Thymus (tissue), 11 donors: ENCODE measurements around the gene SREK1. TPM values are rescaled to one million over a fixed set of nuclear protein-coding genes. Genes with fewer than 3 reads are reported as not detected.
A peak's percentile ranks its signal among the peaks of the same experiment; 100 is the strongest.

ENCODE experiments used
- DNase-seq, 9 donors: peaks; one replicate each; pipeline ENCODE4 v3.0.0-alpha.2; 2013; ENCODE audit warnings: low spot score in 9 of 9, low read depth in 6 of 9, missing footprints in 1 of 9
- H3K27ac ChIP-seq, 2 donors: one replicate each; pipeline ENCODE4 v1.5.1; 2013; ENCODE audit warnings: control low read depth in 1 of 2, low read depth in 1 of 2, low read length in 1 of 2, mild to moderate bottlenecking in 1 of 2, moderate library complexity in 1 of 2
- H3K27me3 ChIP-seq, 2 donors: one replicate each; pipeline ENCODE4 v1.5.1; 2013; ENCODE audit warnings: low read length in 1 of 2; ENCODE audit not compliant: control insufficient read depth in 2 of 2, insufficient read depth in 1 of 2
- H3K36me3 ChIP-seq, 2 donors: one replicate each; pipeline ENCODE4 v1.5.1; 2013; ENCODE audit warnings: low read length in 1 of 2, mild to moderate bottlenecking in 1 of 2, moderate library complexity in 1 of 2; ENCODE audit not compliant: control insufficient read depth in 2 of 2, insufficient read depth in 2 of 2
- H3K4me1 ChIP-seq, 2 donors: one replicate each; pipeline ENCODE4 v1.5.1; 2013; ENCODE audit warnings: low read length in 2 of 2; ENCODE audit not compliant: control insufficient read depth in 2 of 2, insufficient read depth in 2 of 2
- H3K4me3 ChIP-seq, 2 donors: one replicate each; pipeline ENCODE4 v1.5.1; 2013; ENCODE audit warnings: low read length in 2 of 2, control low read depth in 1 of 2, mild to moderate bottlenecking in 1 of 2
- H3K9me3 ChIP-seq, 2 donors: one replicate each; pipeline ENCODE4 v1.5.1; 2013; ENCODE audit warnings: low read length in 1 of 2, mild to moderate bottlenecking in 1 of 2; ENCODE audit not compliant: control insufficient read depth in 2 of 2, insufficient read depth in 1 of 2
- WGBS: extraction: QIAGEN DNeasy Blood & Tissue Kit; methylation state at CpG from one replicate; pipeline ENCODE4 v1.1.7; 2013; 5-methylcytosine and 5-hydroxymethylcytosine counted together
- polyA plus RNA-seq: library from polyadenylated mRNA; stranded (reverse); fragments of 200-250 nt; gene quantifications from one replicate; pipeline ENCODE4 v1.2.3, GENCODE V29; 2013
- total RNA-seq: library from RNA; stranded (reverse); fragments of 120-200 nt; gene quantifications from one replicate; pipeline ENCODE4 v1.2.4, GENCODE V29; 2013
- donor health status: healthy.

The SREK1 gene
- total and polyA plus RNA-seq, 2 donors = 59.4 to 73.2 TPM

- peaks cover 4 to 54% of the 10 kb centered on the region in 2 donors for H3K36me3 ChIP-seq
- H3K9me3 ChIP-seq = no peaks in the 10 kb centered on the region
- H3K4me3 ChIP-seq = no peak overlapping the region
- peak overlapping the region in 1 of 2 donors; percentile 15 for H3K27ac ChIP-seq
- DNase-seq = peak; percentile 19 to 83 (median 59)
- no peaks in the 10 kb centered on the region for H3K4me1 ChIP-seq
- 65% methylated on average over 6 of the region's 6 CpGs for WGBS
- no peaks in the 10 kb centered on the region for H3K27me3 ChIP-seq
Observed at GRCh38 chr5:66171349-66172344, 27.5 kb downstream of the SREK1 start.

DNA sequence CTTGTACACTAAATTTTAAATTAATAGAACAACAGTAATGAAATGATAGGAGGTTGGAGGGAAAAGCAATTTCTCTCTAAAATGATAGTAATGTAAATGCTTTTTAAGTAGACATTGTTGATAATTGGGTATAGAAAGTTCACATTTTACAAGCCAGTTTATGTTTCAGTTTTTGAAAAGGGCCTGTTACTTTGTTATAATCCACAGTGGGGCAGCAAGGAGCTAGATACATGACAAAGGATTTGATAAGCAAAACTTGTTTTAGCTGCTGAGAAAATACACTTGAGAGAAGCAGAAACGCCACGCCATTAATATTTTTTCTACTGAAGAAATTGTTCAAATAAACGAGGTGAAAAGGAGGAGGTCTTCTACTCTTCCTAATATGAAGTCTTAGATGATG lies 30.2 kb downstream of the SREK1 start:
- H3K27me3 ChIP-seq = no peaks in the 10 kb centered on the region
- no peaks in the 10 kb centered on the region for H3K4me1 ChIP-seq
- DNase-seq = peak in 1 of 9 donors; percentile 34
- 93% methylated on average over 3 of the region's 3 CpGs for WGBS
- peaks cover 0 to 69% of the 10 kb centered on the region in 2 donors for H3K36me3 ChIP-seq
- H3K9me3 ChIP-seq = no peaks in the 10 kb centered on the region
- H3K27ac ChIP-seq = no peak overlapping the region
- no peak overlapping the region for H3K4me3 ChIP-seq

DNA sequence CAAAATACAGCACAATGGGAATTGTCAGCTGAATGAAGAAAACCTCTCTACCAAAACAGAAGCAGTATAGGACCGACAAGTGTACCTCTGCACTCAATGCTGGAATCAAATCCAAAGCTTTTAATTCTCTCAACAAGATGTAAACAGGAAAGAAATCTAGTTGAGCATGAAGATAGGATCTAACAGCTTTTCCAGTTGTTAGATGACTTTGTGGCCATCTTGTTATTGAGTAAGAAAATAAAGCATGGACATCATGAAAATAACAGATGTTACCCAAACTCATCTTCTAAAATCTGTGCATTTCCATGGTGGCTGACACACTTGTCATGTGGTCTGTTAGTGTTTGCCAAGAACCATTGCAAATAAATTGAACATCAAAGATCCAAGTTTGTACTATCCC lies 34.7 kb downstream of the SREK1 start:
- no peak overlapping the region for H3K4me3 ChIP-seq
- DNase-seq = no peak

GRCh38 chr5:66179297-66180051 lies 35.4 kb downstream of the SREK1 start:
- Histone ChIP-seq H3K36me3 (peaks cover 3 to 50% of the 10 kb centered on the region in 2 donors), H3K9me3 (no peaks in the 10 kb centered on the region), H3K27ac (no peak overlapping the region), H3K27me3 (no peaks in the 10 kb centered on the region), H3K4me3 (no peak overlapping the region), H3K4me1 (no peaks in the 10 kb centered on the region)
- no peak for DNase-seq
- 100% methylated on average over 1 of the region's 1 CpG for WGBS

More for the DNA sequence above, 34.7 kb downstream of the SREK1 start:
- Histone ChIP-seq H3K36me3 (peaks cover 0 to 49% of the 10 kb centered on the region in 2 donors), H3K9me3 (no peaks in the 10 kb centered on the region), H3K27ac (no peak overlapping the region), H3K27me3 (no peaks in the 10 kb centered on the region), H3K4me1 (no peaks in the 10 kb centered on the region)
- WGBS = 97% methylated on average over 1 of the region's 1 CpG

- Histone ChIP-seq H3K4me1 (no peaks in the 10 kb centered on the region), H3K9me3 (no peaks in the 10 kb centered on the region), H3K27me3 (no peaks in the 10 kb centered on the region), H3K27ac (no peak overlapping the region), H3K36me3 (peaks cover 3 to 40% of the 10 kb centered on the region in 2 donors), H3K4me3 (no peak overlapping the region)
- 98% methylated on average over 3 of the region's 3 CpGs for WGBS
- no peak for DNase-seq
Observed at GRCh38 chr5:66180282-66181155, 36.4 kb downstream of the SREK1 start.

DNA sequence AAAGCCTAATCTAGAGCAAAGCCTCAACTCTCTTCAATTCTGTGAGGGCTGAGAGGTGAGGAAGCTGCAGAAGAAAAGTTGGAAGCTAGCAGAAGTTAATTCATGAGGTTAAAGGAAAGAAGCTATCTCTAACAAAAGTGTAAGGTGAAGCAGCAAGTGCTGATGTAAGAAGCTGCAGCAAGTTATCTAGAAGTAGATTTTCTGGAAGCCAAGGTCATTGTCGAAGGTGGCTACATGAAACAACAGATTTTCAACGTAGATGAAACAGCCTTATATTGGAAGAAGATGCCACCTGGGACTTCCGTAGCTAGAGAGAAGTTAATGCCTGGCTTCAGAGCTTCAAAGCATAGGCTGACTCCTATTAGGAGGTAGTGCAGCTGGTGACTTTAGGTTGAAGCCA lies 42.0 kb downstream of the SREK1 start:
- WGBS = 92% methylated on average over 3 of the region's 3 CpGs
- no peaks in the 10 kb centered on the region for H3K4me1 ChIP-seq
- H3K27ac ChIP-seq = no peak overlapping the region
- no peaks in the 10 kb centered on the region for H3K27me3 ChIP-seq
- H3K9me3 ChIP-seq = no peaks in the 10 kb centered on the region
- no peak for DNase-seq
- no peak overlapping the region for H3K4me3 ChIP-seq
- peaks cover 3 to 4% of the 10 kb centered on the region in 2 donors for H3K36me3 ChIP-seq

DNA sequence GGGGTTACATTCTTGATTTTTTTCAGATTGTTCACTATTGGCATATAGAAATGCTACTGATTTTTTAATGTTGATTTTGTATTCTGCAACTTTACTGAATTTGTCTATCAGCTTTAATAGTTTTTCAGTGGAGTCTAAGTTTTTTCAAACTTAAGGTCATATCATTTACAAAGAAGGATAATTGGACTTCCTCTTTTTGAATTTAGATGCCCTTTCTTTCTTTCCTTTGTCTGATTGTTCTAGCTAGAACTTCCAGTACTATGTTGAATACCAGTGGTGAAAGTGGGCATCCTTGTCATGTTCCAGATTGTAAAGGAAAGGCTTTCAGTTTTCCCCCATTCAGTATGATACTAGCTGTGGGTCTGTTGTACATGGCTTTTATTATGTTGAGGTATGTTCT lies 49.3 kb downstream of the SREK1 start:
- H3K4me1 ChIP-seq = no peaks in the 10 kb centered on the region
- H3K36me3 ChIP-seq = no peaks in the 10 kb centered on the region
- H3K27ac ChIP-seq = no peak overlapping the region
- no peaks in the 10 kb centered on the region for H3K27me3 ChIP-seq
- DNase-seq = no peak
- H3K4me3 ChIP-seq = no peak overlapping the region
- H3K9me3 ChIP-seq = no peaks in the 10 kb centered on the region

DNA sequence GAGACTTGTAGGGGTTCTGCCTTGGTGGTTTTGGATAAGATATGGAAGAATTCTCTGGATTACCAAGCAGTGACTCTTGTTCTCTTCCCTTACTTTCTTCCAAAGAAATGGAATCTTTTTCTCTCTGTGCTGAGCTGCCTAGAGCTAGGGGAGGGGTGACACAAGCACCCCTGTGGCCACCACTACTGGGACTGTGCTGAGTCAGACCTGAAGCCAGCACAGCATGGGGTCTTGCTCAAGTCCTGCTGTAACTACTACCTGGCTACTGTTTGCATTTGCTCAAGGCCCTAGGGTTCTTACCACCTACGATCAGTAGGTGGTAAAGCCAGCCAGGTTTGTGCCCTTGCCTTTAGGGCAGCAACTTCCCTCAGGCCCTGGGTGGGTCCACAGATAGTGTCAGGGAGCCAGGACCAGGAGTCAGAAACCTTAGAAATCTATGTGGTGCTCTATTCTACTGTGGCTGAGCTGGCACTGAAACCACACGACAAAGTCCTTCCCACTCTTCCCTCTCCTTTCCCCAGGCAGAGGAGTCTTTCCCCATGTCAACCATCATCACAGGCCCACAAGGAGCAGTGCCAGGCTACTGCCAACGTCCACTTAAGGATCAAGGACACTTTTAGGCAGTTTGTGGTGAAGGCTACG lies 53.8 kb downstream of the SREK1 start:
- Histone ChIP-seq H3K27me3 (no peaks in the 10 kb centered on the region), H3K9me3 (no peaks in the 10 kb centered on the region), H3K4me3 (no peak overlapping the region), H3K27ac (no peak overlapping the region), H3K36me3 (peaks cover 0 to 2% of the 10 kb centered on the region in 2 donors), H3K4me1 (no peaks in the 10 kb centered on the region)
- DNase-seq = no peak
- WGBS = 98% methylated on average over 4 of the region's 4 CpGs
